Tibial artery (tissue), 4 donors: ENCODE measurements around the gene HKDC1.

Source experiments
- DNase-seq, 2 donors: peaks; one replicate each; pipeline ENCODE4 v3.0.0-alpha.2; 2019
- H3K27ac ChIP-seq, 2 donors: fragments of 200-600 bp; sonication (generic) in 1 of 2; 1 replicate in 1 of 2; 2 replicates in 1 of 2; pipeline ENCODE4 v1.5.1; 2018 to 2019; ENCODE audit warnings: mild to moderate bottlenecking in 1 of 2
- H3K27me3 ChIP-seq, 2 donors: fragments of 200-600 bp; sonication (generic) in 1 of 2; one replicate each; pipeline versions ENCODE4 v1.5.1 to v1.6.0; 2016 to 2019
- H3K36me3 ChIP-seq, 3 donors: fragments of 200-600 bp; sonication (generic) in 2 of 3; one replicate each; pipeline ENCODE4 v1.5.1; 2016 to 2019; ENCODE audit warnings: mild to moderate bottlenecking in 2 of 3
- H3K4me1 ChIP-seq, 4 donors: fragments of 200-600 bp; sonication (generic) in 2 of 4; 1 replicate in 3 of 4; 2 replicates in 1 of 4; pipeline ENCODE4 v1.5.1; 2016 to 2019
- H3K4me3 ChIP-seq, 2 donors: fragments of 200-600 bp; sonication (generic) in 1 of 2; 1 replicate in 1 of 2; 2 replicates in 1 of 2; pipeline ENCODE4 v1.5.1; 2018 to 2019; ENCODE audit warnings: mild to moderate bottlenecking in 2 of 2
- H3K9me3 ChIP-seq, 3 donors: fragments of 200-600 bp; sonication (generic) in 1 of 3; one replicate each; pipeline ENCODE4 v1.5.1; 2016 to 2019
- intact Hi-C: fragments of 100-400 bp; cut with DNase I; formaldehyde crosslinking; loops from one replicate; pipeline ENCODE4 v1.15.0; 2023; ENCODE audit warnings: low total_unique reads
- TF ChIP-seq, protein P1 (sequence below), 2 experiments: fragments of 200-600 bp in 1 of 2; fragments of 450-650 bp in 1 of 2; IDR thresholded peaks; one replicate each; pipeline ENCODE4 v1.5.1; 2017 to 2019; ENCODE audit warnings: antibody characterized with exemption in 2 of 2, mild to moderate bottlenecking in 1 of 2, moderate library complexity in 1 of 2

The HKDC1 gene

DNA sequence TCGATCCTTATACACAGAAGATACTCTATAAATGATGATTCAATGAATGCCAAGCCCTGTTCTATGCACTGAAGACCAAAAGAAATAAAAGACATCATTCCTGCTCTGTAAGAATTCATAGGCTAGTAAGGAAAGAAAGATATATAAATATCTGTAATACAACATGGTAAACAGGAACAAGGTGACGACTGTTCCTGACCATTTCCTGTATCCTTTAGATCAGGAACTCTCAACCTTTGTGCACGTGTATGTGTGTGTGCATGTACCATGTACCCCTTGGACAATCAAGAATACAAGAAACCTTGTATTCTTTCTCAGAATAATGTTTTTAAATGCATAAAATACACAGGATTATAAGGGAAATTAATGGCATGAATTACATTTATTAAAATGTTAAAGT is 50.9 kb downstream of the HKDC1 start:
- intact Hi-C loops = no loop called here
- DNase-seq = no peak
- H3K4me3 ChIP-seq = no peak overlapping the region
- H3K9me3 ChIP-seq = no peaks in the 10 kb centered on the region
- peaks cover 0 to 2% of the 10 kb centered on the region in 2 donors for H3K27me3 ChIP-seq
- TF ChIP-seq, protein P1, sequence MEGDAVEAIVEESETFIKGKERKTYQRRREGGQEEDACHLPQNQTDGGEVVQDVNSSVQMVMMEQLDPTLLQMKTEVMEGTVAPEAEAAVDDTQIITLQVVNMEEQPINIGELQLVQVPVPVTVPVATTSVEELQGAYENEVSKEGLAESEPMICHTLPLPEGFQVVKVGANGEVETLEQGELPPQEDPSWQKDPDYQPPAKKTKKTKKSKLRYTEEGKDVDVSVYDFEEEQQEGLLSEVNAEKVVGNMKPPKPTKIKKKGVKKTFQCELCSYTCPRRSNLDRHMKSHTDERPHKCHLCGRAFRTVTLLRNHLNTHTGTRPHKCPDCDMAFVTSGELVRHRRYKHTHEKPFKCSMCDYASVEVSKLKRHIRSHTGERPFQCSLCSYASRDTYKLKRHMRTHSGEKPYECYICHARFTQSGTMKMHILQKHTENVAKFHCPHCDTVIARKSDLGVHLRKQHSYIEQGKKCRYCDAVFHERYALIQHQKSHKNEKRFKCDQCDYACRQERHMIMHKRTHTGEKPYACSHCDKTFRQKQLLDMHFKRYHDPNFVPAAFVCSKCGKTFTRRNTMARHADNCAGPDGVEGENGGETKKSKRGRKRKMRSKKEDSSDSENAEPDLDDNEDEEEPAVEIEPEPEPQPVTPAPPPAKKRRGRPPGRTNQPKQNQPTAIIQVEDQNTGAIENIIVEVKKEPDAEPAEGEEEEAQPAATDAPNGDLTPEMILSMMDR (IDR thresholded peaks at IDR 0.05) = no peak
- H3K36me3 ChIP-seq = no peaks in the 10 kb centered on the region
- no peak overlapping the region for H3K27ac ChIP-seq
- no peaks in the 10 kb centered on the region for H3K4me1 ChIP-seq

DNA sequence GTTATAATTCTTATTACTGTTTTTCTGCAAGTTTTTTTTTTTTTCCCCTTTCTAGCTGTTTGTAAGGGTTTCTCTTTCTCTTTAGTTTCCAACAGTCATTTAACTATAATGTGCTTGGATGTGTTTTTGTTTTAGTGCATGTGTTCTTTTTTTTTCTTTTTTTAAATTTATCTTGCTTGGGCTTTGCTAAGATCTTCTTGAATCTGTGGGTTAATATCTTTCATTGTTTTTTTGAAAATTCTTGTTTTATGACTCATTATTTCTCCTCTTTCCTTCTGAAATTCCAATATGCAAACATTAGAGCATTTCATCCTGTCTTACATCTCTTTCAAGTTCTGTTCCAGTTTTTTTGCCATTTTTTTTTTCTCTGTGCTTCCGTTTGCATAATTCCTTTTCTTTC is 52.5 kb downstream of the HKDC1 start:
- H3K27ac ChIP-seq = no peak overlapping the region
- H3K4me3 ChIP-seq = no peak overlapping the region
- intact Hi-C loops = no loop called here
- TF ChIP-seq, protein P1 (IDR thresholded peaks at IDR 0.05) = no peak
- H3K4me1 ChIP-seq = no peaks in the 10 kb centered on the region
- no peaks in the 10 kb centered on the region for H3K27me3 ChIP-seq
- no peaks in the 10 kb centered on the region for H3K36me3 ChIP-seq
- H3K9me3 ChIP-seq = no peaks in the 10 kb centered on the region
- DNase-seq = no peak

DNA sequence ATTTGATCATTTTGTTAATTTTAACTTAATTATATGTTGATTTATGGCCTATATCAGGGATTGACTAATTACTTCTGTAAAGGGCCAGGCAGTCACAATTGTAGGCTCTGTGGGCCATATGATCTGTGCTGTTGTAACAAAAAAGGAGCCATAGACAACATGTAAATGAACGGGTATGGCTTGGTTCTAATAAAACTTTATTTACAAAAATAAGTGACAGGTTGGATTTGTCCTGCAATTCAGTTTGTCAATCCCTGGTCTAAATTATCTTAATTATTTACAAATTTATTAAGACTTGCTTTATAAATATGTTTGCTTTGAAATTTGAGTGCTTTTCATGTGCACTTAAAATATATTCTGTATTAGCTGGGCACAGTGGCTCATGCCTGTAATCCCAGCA is 55.3 kb downstream of the HKDC1 start:
- H3K27ac ChIP-seq = no peak overlapping the region
- TF ChIP-seq, protein P1 (IDR thresholded peaks at IDR 0.05) = no peak
- no peaks in the 10 kb centered on the region for H3K27me3 ChIP-seq
- intact Hi-C loops = no loop called here
- no peaks in the 10 kb centered on the region for H3K36me3 ChIP-seq
- DNase-seq = no peak
- no peak overlapping the region for H3K4me3 ChIP-seq
- H3K4me1 ChIP-seq = peaks cover 0 to 14% (median 11%) of the 10 kb centered on the region in 4 donors
- no peaks in the 10 kb centered on the region for H3K9me3 ChIP-seq

DNA sequence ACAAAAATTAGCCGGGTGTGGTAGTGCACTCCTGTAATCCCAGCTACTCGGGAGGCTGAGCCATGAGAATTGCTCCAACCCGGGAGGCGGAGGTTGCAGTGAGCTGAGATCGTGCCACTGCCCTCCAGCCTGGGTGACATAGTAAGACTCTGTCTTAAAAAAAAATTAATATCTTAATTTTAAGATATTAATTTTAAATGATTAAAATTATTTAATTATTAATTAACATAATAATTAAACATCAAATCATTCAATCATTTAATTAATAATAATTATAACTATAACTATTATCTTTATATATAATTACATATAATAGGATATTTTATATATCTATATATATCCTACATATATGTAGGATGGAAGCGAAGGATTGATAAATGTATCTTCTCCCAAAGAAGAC is 56.4 kb downstream of the HKDC1 start:
- H3K36me3 ChIP-seq = no peaks in the 10 kb centered on the region

DNA sequence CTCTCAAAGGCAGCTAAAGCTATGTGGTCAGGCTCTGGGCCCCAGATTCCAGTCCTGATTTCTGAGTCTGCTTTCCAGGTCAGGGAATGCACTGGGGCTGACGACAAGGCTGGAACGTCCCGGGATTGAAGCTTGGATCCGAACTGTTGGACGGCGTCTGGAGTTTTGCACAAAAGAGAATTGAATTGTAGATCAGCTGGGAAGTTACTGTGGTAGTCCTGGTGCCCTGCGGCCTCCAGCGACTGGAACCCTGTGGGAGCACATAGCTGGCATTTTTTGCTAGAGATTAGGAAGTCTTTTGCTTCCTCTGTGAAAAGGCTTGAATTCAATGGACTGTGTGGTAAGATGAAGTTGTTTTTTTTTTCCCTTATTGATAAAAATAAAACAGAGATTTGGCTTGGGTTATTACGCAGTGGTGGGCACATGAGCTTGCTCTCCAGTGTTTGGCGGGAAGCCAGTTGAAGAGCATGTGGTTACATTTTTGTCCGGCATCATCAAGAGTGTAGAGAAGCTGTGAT is 58.4 kb downstream of the HKDC1 start, which contains the start of gene HK1:
HK1 (plus strand) TSS at position 51 of the 518 bp plus-strand sequence.
- no peaks in the 10 kb centered on the region for H3K9me3 ChIP-seq
- peak within 1 kb of the TSS; percentile 38 to 64 for H3K27ac ChIP-seq
- no peaks in the 10 kb centered on the region for H3K36me3 ChIP-seq
- TF ChIP-seq, protein P1 (IDR thresholded peaks at IDR 0.05) = no peak
- no peaks in the 10 kb centered on the region for H3K27me3 ChIP-seq
- H3K4me3 ChIP-seq = no peak within 1 kb of the TSS
- intact Hi-C loops = no loop called here
- peak; percentile 38 to 66 for DNase-seq
- H3K4me1 ChIP-seq = peaks cover 0 to 22% (median 11%) of the 10 kb centered on the region in 4 donors

More for the DNA sequence above, 56.4 kb downstream of the HKDC1 start:
- H3K27me3 ChIP-seq = no peaks in the 10 kb centered on the region
- intact Hi-C loops = no loop called here
- no peak overlapping the region for H3K27ac ChIP-seq
- H3K4me1 ChIP-seq = peaks cover 0 to 14% (median 11%) of the 10 kb centered on the region in 4 donors
- TF ChIP-seq, protein P1 (IDR thresholded peaks at IDR 0.05) = no peak
- DNase-seq = no peak
- no peak overlapping the region for H3K4me3 ChIP-seq
- H3K9me3 ChIP-seq = no peaks in the 10 kb centered on the region

DNA sequence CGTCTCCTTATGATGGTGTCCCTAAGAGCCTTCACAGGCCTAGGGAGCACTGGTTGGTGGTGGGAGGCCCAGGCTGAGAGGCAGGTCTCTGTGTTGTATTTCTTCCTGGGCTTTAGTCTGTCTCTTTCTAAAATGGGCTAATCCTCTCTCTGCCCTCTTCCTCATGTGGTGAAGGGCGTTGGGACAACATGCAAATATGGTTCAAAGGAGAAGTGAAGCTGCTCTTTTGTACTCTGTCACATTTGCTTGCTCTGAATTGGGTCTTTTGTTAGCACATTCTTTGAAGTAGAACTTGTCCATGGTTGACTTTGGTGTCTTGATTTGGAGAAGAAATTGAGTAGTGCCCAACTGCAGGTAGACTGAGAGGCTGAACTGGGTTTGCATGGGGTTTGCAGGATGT is 59.0 kb downstream of the HKDC1 start:
- H3K27ac ChIP-seq = peak overlapping the region; percentile 38 to 64
- H3K27me3 ChIP-seq = no peaks in the 10 kb centered on the region
- intact Hi-C loops = no loop called here
- no peak for DNase-seq
- no peaks in the 10 kb centered on the region for H3K9me3 ChIP-seq
- peaks cover 0 to 22% (median 11%) of the 10 kb centered on the region in 4 donors for H3K4me1 ChIP-seq
- no peak overlapping the region for H3K4me3 ChIP-seq
- H3K36me3 ChIP-seq = no peaks in the 10 kb centered on the region
- TF ChIP-seq, protein P1 (IDR thresholded peaks at IDR 0.05) = no peak
